T-helper 2 cell treated with Interferon-gamma antibody and Interleukin-4, amounts not matched to agents 100 ng/mL and 5 ng/mL, for 36 hours (primary cell): Measurements from ENCODE around the gene ADAMTS19. TPM values are rescaled to one million over a fixed set of nuclear protein-coding genes. Genes with fewer than 3 reads are reported as not detected.
"Not testable (repeated sequence)": the region's sequence is repeated elsewhere in the genome, so short reads cannot be mapped to it uniquely, and the experiment has no call there.

ENCODE experiments used
- intact Hi-C: fragments of 100-400 bp; cut with micrococcal nuclease; formaldehyde crosslinking; loops from one replicate; pipeline ENCODE4 v1.15.1; 2023
- total RNA-seq: library from RNA; stranded (reverse); gene quantifications from 2 replicates; pipeline ENCODE4 v1.2.3, GENCODE V29; 2022

The ADAMTS19 gene
- total RNA-seq, 1 donor from 2014 or later = not detected

DNA sequence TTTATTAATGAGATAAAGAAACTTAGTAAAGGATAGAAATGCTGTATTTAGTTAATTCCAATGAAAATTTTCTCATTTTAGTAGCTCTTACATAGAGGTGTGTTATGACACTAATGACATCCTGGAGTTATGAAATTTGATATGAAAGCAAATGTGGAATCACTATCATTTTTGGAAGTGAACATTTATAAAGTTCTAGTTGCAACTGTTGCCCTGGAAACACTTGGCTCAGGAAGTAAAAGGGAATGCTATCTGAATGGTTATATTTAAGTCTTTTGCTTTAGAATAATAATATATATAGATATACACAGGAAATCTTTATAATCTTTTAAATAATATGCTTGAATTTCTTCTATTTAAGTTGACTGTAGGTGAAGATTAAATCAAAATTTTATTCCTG, 16.7 kb downstream of the ADAMTS19 start:
- intact Hi-C loops = no loop called here

DNA sequence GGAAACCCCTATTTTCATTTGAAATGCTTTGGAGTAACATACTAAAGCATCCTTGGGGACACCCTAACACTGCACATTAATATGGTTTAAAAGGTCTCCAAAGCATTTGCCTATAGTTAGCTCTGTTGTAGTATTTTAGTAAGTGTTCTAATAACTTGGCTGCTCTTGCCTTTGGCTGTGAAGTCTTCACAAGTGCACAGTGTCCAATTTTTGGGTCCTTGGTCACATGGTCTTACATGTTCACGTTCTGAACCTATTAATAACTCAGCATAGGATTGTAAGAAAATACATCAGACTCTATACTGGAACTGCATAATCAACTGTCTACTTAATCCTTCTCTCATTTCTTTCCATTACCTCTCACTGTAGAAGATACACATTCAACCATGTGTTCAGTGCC, 17.4 kb downstream of the ADAMTS19 start:
- intact Hi-C loops = no loop called here

- intact Hi-C loops = no loop called here
These were observed 21.1 kb downstream of the ADAMTS19 start for GRCh38 chr5:129481161-129481560.

DNA sequence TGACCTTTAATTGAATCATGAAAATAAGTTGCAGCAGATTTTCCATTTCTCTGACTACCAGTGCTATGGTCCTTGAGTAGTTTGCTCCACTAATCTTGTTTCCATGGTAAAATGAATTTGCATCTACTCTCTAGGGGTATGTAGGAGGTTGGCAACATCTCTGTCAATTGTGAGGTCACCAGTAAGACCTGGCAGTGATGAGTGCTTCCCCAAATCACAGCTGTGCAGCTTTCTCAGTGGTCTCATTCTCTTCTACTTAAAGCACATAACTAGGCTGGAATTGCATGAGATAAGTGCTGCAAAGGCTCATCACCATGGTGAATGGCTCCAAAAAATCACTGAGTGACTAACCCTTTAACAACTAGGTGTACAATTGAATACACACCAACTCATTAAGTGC, 36.3 kb downstream of the ADAMTS19 start:
- intact Hi-C loops = no loop called here

DNA sequence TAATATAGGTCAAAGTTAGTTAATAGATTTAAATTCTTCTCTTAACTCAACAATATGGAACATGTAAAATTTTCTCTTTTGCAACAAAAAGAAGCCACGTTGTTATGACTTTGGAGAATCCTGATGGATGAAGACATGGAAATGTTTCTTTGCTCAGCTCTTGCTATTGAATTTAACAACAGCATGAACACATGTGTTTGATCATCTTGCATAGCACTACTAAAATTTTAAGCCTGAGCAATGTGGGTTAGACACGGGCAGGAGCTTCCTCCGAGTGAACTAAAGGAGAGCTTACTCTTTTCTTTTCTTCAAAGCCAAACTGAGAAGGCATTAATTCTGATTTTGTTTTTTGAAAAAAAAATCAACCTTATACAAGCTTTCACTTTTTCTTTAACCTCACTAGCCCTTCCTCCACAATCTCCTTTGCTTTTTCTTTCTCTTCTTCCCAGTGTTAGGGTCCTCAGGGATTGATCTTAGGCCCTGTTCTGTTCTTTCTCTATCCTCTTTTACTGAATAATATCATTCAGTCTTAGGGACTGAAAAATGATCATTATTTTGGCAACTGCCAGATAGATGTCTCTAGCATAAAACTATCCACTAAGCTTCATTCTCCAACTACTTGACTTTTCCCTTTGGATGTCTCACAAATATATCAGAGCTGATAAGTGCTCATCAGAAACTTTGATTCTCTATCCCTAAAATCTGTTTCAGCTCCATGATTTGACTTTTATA, 36.9 kb downstream of the ADAMTS19 start:
- intact Hi-C loops = no loop called here

- intact Hi-C loops = no loop called here
These were observed 39.2 kb downstream of the ADAMTS19 start for GRCh38 chr5:129499208-129499852.

- intact Hi-C loops = no loop called here
These were observed 40.0 kb downstream of the ADAMTS19 start for GRCh38 chr5:129500101-129500500.

GRCh38 chr5:129506086-129506485, 46.0 kb downstream of the ADAMTS19 start:
- intact Hi-C loops = no loop called here

- intact Hi-C loops = no loop called here
These were observed 46.9 kb downstream of the ADAMTS19 start for GRCh38 chr5:129506950-129507349.

DNA sequence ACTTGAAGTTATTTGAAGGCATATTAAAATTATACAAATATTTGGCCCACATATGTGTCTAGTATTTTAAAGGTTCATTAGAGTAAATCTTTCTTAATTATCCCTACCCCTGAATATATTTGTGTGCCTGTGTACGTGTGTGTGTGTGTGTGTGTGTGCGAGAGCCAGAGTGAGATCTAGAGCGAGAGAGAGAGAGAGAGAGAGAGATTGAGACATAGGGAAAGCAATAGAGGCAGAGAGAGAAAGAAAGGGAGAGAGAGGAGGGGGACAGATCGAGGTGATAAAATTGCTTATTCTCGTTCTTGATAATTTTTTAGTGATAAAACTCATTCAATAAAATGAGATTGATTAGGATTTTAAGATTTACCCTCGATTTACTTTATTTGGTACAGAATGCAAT, 47.4 kb downstream of the ADAMTS19 start:
- intact Hi-C loops = no loop called here

GRCh38 chr5:129508606-129509005, 48.5 kb downstream of the ADAMTS19 start:
- intact Hi-C loops = no loop called here

- intact Hi-C loops = no loop called here
These were observed 49.4 kb downstream of the ADAMTS19 start for GRCh38 chr5:129509363-129509975.

GRCh38 chr5:129511291-129511690, 51.2 kb downstream of the ADAMTS19 start:
- intact Hi-C loops = no loop called here

GRCh38 chr5:129541051-129541450, 81.0 kb downstream of the ADAMTS19 start:
- intact Hi-C loops = no loop called here

GRCh38 chr5:129541648-129542251, 81.7 kb downstream of the ADAMTS19 start:
- intact Hi-C loops = no loop called here

GRCh38 chr5:129547137-129547536, 87.0 kb downstream of the ADAMTS19 start:
- intact Hi-C loops = no loop called here

- intact Hi-C loops = no loop called here
These were observed 94.2 kb downstream of the ADAMTS19 start for GRCh38 chr5:129554134-129554904.

DNA sequence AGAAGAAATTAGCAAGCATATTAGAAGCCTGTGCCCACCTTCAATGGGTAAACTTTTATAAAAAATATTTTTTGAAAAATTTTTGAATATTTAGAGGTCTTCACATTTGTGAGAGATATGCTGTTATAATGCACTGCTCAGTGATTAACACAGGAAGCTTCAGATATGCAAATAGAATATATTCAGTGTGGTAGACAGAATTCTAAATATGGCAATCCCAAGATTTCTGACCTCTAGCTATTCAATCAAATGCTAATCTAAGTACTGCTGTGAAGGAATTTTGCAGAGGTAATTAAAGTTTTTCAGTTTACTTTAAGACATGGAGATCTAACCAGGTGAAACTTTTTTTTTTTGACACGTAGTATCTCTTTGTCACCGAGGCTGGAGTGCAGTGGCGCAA, 103.5 kb downstream of the ADAMTS19 start:
- intact Hi-C loops = no loop called here

DNA sequence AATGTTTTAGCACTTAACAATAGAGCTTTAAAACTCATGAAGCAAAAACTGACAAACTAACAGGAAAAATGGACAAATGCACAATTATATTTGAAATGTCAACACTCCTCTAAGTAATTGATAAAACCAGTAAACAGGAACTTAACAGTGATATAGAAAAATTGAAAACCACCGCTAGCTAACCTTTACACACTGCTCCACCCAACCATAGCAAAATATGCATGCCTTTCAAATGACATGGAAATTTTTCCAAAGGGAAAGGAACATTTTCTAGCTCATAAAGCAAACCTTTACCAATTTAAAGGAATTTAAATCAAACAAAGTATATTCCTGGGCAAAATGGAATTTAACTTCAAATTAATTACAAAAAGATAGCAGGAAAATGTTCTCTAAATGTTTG, 109.2 kb downstream of the ADAMTS19 start:
- intact Hi-C loops = no loop called here

DNA sequence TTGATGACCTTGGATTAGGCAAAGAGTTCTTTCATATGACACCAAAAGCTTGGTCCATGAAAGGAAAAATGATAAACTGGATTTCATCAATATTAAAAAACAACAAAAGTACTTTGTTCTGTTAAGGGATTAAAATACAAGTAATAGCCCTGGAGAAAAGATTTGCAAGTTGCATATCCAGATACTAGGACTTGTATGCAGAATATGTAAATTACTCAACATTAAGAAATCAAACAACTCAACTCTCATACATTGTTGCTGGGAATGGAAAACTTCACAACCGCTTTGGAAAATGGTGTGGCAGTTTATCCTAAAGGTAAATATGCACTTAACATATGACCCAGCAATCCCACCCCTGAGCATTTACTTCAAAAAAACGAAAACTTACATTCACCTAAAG, 112.0 kb downstream of the ADAMTS19 start:
- intact Hi-C loops = no loop called here

- intact Hi-C loops = not testable (repeated sequence)
These were observed 124.4 kb downstream of the ADAMTS19 start for GRCh38 chr5:129584496-129584895.
